ENCODE measurements around the gene S100A14.
A peak's percentile ranks its signal among the peaks of the same experiment; 100 is the strongest.

The S100A14 gene

GRCh38 chr1:153638261-153638660, 22.1 kb upstream of the S100A14 start:
- DNase-seq: no peak

GRCh38 chr1:153636312-153636711, 20.2 kb upstream of the S100A14 start:
- no peak for DNase-seq

DNA sequence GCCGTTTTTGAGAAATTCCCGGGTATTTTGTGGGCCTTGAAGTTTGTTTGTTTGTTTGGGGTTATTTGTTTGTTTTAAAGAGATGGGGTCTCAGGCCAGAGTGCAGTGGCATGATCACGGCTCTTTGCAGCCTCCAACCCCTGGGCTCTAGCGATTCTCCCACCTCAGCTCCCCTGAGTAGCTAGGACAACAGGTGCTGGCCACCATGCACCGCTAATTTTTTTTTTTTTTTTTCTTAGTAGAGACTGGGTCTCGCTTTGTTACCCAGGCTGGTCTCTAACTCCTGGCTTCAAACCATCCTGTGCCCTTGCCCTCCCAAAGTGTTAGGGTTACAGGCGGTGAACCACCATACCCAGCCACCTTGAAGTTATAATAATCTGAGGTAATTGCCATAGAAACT, 19.7 kb upstream of the S100A14 start:
- DNase-seq: no peak

DNA sequence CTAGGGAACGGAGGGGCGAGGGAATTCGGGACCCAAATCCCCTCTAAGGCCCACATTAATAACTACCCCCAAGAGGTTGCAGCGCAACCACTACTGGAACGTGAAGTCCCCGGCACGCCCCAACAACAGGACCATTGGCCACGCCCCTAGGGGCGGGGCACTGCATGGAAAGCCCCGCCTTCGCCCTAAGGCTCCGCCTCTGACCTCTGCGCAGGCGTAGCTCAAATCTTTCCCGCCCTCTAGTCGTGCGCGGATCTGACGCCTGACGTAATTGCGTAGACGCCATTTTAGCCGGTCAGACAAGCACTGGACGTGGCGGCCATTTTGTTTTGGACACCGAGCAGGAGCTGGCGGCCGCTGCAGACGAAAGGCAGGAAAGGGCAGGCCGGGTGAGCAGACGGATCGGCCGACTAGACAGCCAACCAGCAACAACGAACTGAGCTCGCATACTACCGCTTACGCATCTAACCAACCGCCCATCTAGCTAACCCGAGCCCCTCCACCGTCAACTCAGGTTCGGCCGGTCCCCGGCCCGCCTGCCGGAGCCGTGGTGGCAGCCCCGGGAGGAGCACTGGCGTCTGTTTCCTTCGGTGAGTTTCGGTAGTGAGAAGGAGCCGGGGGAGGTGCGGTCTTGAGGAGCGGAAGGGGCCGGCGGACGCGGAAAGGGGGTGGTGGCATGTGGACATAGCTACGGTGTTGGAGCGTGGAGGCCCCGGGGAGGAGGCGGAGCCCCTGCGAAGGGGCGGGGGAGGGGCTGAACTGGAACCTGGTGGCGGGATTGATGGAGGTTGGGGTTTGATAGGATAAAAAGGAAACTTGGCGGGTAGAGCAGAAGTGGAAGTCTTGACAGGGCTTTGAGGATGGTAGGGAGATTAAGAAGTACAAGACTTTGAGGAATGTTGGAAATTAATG, 17.9 kb upstream of the S100A14 start, which contains the start of gene CHTOP:
Gene CHTOP, plus strand, starts transcription at position 313 of the 912 bp plus-strand sequence. CDS start 2,523 bp downstream, outside the sequence.
- DNase-seq: peak; percentile 97

- peak; percentile 67 for DNase-seq
Measured at GRCh38 chr1:153633161-153633753, 17.1 kb upstream of the S100A14 start.

- DNase-seq: no peak
Measured at GRCh38 chr1:153631047-153632022, 15.2 kb upstream of the S100A14 start.

DNA sequence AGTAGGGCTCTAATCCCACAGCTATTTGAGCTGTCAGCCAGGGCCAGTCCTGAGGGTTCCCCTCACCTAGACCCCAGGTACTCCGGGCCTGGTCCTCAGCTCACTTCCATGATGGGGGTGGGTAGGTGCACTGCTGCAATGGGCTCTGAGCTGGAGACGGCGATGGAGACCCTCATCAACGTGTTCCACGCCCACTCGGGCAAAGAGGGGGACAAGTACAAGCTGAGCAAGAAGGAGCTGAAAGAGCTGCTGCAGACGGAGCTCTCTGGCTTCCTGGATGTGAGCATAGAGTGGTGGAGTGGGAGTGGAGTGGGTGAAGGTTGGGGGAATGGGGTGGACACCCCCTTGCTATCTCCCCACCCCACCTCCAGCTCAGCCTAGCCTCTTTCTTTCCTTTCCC, 14.3 kb upstream of the S100A14 start:
- DNase-seq: no peak

- DNase-seq: no peak
Measured at GRCh38 chr1:153629971-153630370, 13.8 kb upstream of the S100A14 start.

- DNase-seq: no peak
Measured at GRCh38 chr1:153629343-153629665, 13.2 kb upstream of the S100A14 start.

DNA sequence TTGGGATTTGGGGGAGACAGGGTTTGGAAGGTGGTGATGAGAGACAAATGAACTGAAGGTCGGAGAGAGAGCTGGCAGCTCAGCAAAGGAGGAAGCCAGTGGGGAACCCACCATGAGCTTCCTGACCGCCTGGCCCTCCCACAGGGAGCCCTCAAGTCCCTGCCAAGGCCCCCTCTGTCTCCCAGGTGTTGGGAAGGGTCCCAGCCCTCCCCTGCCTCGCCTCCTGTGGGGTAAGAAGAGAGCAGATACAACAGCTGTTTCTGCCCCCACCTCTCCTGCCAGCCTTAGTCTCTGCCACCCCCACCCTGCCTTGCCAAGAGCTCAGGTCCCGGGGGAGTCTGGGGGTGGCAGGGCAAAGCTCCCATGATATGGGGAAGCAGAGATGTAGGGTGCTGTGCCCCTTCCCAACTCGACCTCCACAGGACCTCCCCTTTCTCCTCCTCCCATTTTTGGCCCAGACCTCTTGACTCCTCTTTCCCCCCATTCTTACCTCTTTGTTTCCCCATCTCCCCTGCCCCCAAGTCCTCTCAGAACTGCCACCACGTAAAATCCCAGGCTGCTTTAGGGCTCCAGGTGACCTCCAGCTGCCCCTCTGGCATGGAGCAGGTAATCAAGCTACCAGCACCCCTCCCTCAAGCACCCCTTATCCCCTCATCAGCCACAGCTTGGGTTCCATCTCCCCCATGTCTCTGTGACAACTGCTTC, 12.7 kb upstream of the S100A14 start:
- no peak for DNase-seq

DNA sequence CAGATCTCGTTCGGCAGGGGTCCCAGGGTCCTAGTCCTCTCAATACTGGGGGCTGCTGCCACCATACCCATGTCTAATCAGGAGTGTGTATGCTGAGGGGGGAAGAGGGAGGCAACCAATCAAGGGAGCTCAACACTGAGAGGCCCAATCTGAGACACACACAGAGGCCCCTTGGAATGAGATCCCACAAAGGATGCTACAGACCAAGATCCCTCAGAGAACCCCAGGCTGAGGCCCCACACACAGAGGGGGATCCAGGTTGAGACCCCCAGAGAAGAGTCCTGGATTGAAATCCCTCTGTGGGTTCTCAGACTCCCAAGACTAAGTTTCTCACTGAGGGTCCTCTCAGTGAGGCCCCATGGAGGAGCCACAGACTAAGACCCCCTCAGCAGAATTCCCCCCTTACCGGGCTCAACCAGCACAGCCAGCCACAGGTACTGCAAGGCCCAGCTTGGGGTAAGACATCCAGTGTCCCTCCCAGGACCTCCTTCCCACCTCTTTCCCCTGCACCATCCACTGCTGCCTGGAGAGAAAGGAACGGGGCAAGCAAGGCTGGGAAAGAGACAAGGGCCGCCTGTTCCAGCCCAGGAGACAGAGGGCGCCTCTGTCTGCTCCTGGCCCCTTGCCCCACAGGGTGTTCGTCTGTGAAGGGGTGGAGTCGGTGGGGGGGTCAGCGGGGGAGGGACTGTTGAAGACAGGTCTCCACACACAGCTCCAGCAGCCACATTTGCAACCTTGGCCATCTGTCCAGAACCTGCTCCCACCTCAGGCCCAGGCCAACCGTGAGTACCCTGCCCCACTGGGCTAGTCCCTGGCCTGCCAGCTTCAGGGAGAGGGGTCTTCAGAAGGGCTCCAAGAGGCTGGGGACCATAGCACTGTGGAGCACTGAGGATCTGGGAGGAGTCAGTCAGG, 11.8 kb upstream of the S100A14 start, which contains the start of gene S100A1:
Gene S100A1, plus strand, starts transcription at position 720 of the 912 bp plus-strand sequence. CDS start 2,088 bp downstream, outside the sequence.
- DNase-seq: no peak

GRCh38 chr1:153626904-153627714, 11.0 kb upstream of the S100A14 start, which contains the start of gene S100A13:
TSS of gene S100A13 (minus strand) at chr1:153627505. CDS start at chr1:153626472, 1,033 bp downstream.
- peak; percentile 89 for DNase-seq

DNA sequence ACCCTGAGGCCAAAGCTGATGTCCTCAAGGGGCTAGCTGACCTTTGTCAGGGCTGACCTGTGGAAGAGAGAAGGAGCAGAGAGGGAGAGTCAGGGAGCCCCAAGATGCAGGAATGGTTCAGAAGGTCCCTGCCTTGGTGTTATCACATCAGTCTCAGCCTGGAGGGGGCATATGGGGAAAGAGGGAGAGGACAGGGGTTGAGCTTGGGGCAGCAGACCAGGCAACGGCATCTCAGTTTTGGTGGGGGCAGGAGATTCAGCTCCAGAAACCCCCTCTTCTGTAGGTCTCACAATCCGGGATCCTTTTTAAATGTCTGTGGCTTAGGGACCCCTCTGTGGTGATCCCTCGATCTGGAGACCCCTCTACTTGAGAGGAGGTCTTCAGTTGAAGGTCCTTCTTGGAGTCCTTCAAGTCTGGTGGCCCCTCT, 10.4 kb upstream of the S100A14 start:
- DNase-seq: no peak

GRCh38 chr1:153624965-153625611, 9.0 kb upstream of the S100A14 start:
- no peak for DNase-seq

- DNase-seq: no peak
Measured at GRCh38 chr1:153623101-153623500, 7.0 kb upstream of the S100A14 start.

GRCh38 chr1:153619171-153619570, 3.0 kb upstream of the S100A14 start:
- no peak for DNase-seq

GRCh38 chr1:153617663-153618062, 1.5 kb upstream of the S100A14 start:
- peak; percentile 11 for DNase-seq

- peak; percentile 24 for DNase-seq
Measured at GRCh38 chr1:153616917-153617311, 789 bp upstream of the S100A14 start.

GRCh38 chr1:153615406-153615805, 719 bp downstream of the S100A14 start:
- DNase-seq: no peak

GRCh38 chr1:153614906-153615305, 1.2 kb downstream of the S100A14 start:
- DNase-seq: no peak

Measured in NCI-H2029 (cell line).